Parathyroid adenoma (tissue), 2 donors: ENCODE measurements around the gene CNTN1.

Experiments used
- H2AFZ ChIP-seq: fragments of 300-600 bp; sonication (generic); one replicate; pipeline ENCODE4 v1.7.0; 2017; ENCODE audit warnings: antibody characterized with exemption, mild to moderate bottlenecking
- H3K27ac ChIP-seq: fragments of 300-600 bp; sonication (generic); one replicate; pipeline ENCODE4 v1.7.0; 2017
- H3K27me3 ChIP-seq: fragments of 300-600 bp; sonication (generic); one replicate; pipeline ENCODE4 v1.7.0; 2017; ENCODE audit warnings: low read length; ENCODE audit not compliant: control insufficient read depth, insufficient read depth
- H3K36me3 ChIP-seq: fragments of 300-600 bp; sonication (generic); one replicate; pipeline ENCODE4 v1.7.0; 2017; ENCODE audit warnings: low read length; ENCODE audit not compliant: control insufficient read depth, insufficient read depth
- H3K4me1 ChIP-seq: fragments of 300-600 bp; sonication (generic); one replicate; pipeline ENCODE4 v1.7.0; 2017; ENCODE audit warnings: control low read depth
- H3K4me2 ChIP-seq: fragments of 300-600 bp; sonication (generic); one replicate; pipeline ENCODE4 v1.7.0; 2017; ENCODE audit warnings: low read length
- H3K4me3 ChIP-seq: fragments of 300-600 bp; sonication (generic); one replicate; pipeline ENCODE4 v1.7.0; 2017; ENCODE audit warnings: low read depth, low read length
- H3K79me2 ChIP-seq: fragments of 300-600 bp; sonication (generic); one replicate; pipeline ENCODE4 v1.7.0; 2017; ENCODE audit warnings: control low read depth
- H3K9ac ChIP-seq: fragments of 300-600 bp; sonication (generic); one replicate; pipeline ENCODE4 v1.7.0; 2017; ENCODE audit warnings: mild to moderate bottlenecking
- H3K9me3 ChIP-seq: fragments of 300-600 bp; sonication (generic); one replicate; pipeline ENCODE4 v1.7.0; 2017; ENCODE audit warnings: low read length; ENCODE audit not compliant: control insufficient read depth
- TF ChIP-seq, protein P1 (sequence below): fragments of 300-600 bp; sonication (generic); IDR thresholded peaks from one replicate; pipeline ENCODE4 v1.7.0; 2017; ENCODE audit warnings: antibody characterized with exemption, mild to moderate bottlenecking
- donor health status: primary hyperparathyroidism.

Gene CNTN1

DNA sequence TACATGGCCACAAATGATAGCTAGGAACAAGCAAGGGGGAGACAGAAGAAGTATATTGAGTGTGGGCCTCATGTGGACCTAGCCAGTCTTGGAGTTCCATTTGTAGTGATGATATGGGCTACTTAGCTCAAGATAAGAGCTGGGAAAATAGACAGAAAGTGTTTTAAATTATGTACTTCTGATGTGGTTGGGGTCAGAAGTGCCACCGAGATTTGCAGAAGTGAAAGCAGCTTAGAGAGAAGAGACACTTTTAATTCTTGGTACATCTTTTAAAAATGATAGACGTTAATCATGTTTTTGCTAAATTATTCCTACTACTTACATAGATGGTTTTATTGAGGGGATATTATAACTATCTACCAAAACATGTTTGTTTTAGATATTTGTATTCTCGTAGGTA lies 297.5 kb downstream of the CNTN1 start:
- Histone ChIP-seq H3K36me3 (no peaks in the 10 kb centered on the region), H3K27me3 (no peaks in the 10 kb centered on the region), H3K4me1 (no peaks in the 10 kb centered on the region), H3K4me3 (no peak overlapping the region), H3K9me3 (no peaks in the 10 kb centered on the region), H3K79me2 (no peaks in the 10 kb centered on the region), H3K9ac (no peak overlapping the region), H2AFZ (no peak overlapping the region), H3K27ac (no peak overlapping the region), H3K4me2 (no peak overlapping the region)
- TF ChIP-seq, protein P1, sequence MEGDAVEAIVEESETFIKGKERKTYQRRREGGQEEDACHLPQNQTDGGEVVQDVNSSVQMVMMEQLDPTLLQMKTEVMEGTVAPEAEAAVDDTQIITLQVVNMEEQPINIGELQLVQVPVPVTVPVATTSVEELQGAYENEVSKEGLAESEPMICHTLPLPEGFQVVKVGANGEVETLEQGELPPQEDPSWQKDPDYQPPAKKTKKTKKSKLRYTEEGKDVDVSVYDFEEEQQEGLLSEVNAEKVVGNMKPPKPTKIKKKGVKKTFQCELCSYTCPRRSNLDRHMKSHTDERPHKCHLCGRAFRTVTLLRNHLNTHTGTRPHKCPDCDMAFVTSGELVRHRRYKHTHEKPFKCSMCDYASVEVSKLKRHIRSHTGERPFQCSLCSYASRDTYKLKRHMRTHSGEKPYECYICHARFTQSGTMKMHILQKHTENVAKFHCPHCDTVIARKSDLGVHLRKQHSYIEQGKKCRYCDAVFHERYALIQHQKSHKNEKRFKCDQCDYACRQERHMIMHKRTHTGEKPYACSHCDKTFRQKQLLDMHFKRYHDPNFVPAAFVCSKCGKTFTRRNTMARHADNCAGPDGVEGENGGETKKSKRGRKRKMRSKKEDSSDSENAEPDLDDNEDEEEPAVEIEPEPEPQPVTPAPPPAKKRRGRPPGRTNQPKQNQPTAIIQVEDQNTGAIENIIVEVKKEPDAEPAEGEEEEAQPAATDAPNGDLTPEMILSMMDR = no peak

GRCh38 chr12:40992158-40992557 lies 299.9 kb downstream of the CNTN1 start:
- no peaks in the 10 kb centered on the region for H3K9me3 ChIP-seq
- H3K4me2 ChIP-seq = no peak overlapping the region
- TF ChIP-seq, protein P1 = no peak
- no peak overlapping the region for H3K27ac ChIP-seq
- H3K4me1 ChIP-seq = no peaks in the 10 kb centered on the region
- H3K27me3 ChIP-seq = no peaks in the 10 kb centered on the region
- H2AFZ ChIP-seq = no peak overlapping the region
- no peaks in the 10 kb centered on the region for H3K79me2 ChIP-seq
- H3K36me3 ChIP-seq = no peaks in the 10 kb centered on the region
- H3K4me3 ChIP-seq = no peak overlapping the region
- no peak overlapping the region for H3K9ac ChIP-seq

- H3K4me2 ChIP-seq = no peak overlapping the region
- no peaks in the 10 kb centered on the region for H3K36me3 ChIP-seq
- no peaks in the 10 kb centered on the region for H3K9me3 ChIP-seq
- no peak overlapping the region for H2AFZ ChIP-seq
- H3K79me2 ChIP-seq = no peaks in the 10 kb centered on the region
- H3K4me1 ChIP-seq = no peaks in the 10 kb centered on the region
- TF ChIP-seq, protein P1 = no peak
- no peak overlapping the region for H3K9ac ChIP-seq
- H3K27ac ChIP-seq = no peak overlapping the region
- no peak overlapping the region for H3K4me3 ChIP-seq
- no peaks in the 10 kb centered on the region for H3K27me3 ChIP-seq
Measured at GRCh38 chr12:40992674-40993073, 300.4 kb downstream of the CNTN1 start.

DNA sequence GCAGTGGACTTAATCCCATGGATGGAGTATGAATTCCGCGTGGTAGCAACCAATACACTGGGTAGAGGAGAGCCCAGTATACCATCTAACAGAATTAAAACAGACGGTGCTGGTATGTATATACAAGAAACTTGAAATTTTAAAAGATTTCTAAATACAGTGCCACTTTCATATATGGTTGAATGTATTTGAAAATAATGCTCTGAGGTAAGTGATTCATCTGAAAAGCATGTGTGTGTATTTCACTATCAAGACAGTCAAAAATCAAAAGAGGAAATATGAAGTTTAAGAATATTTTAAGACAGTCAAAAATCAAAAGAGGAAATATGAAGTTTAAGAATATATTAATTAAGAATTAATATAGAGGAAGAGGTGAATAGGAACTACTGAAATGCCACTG lies 300.9 kb downstream of the CNTN1 start:
- H3K9ac ChIP-seq = no peak overlapping the region
- no peak overlapping the region for H3K4me2 ChIP-seq
- H2AFZ ChIP-seq = no peak overlapping the region
- no peaks in the 10 kb centered on the region for H3K9me3 ChIP-seq
- no peaks in the 10 kb centered on the region for H3K79me2 ChIP-seq
- TF ChIP-seq, protein P1 = no peak
- no peak overlapping the region for H3K27ac ChIP-seq
- H3K4me3 ChIP-seq = no peak overlapping the region
- H3K27me3 ChIP-seq = no peaks in the 10 kb centered on the region
- no peaks in the 10 kb centered on the region for H3K4me1 ChIP-seq
- no peaks in the 10 kb centered on the region for H3K36me3 ChIP-seq

- H3K27ac ChIP-seq = no peak overlapping the region
- H3K27me3 ChIP-seq = no peaks in the 10 kb centered on the region
- H3K36me3 ChIP-seq = no peaks in the 10 kb centered on the region
- H3K4me2 ChIP-seq = no peak overlapping the region
- H3K9me3 ChIP-seq = no peaks in the 10 kb centered on the region
- H2AFZ ChIP-seq = no peak overlapping the region
- no peaks in the 10 kb centered on the region for H3K79me2 ChIP-seq
- H3K4me1 ChIP-seq = no peaks in the 10 kb centered on the region
- TF ChIP-seq, protein P1 = no peak
- no peak overlapping the region for H3K9ac ChIP-seq
- H3K4me3 ChIP-seq = no peak overlapping the region
Measured at GRCh38 chr12:40996091-40996490, 303.9 kb downstream of the CNTN1 start.
